Astrocyte of the cerebellum (primary cell): ENCODE measurements around the gene RPS4Y2.

Experiments
- DNase-seq: peaks from one replicate; pipeline ENCODE4 v3.0.0-alpha.2; 2011; ENCODE audit warnings: low read depth
- H3K4me3 ChIP-seq: 2 replicates; pipeline ENCODE4 v1.5.1; 2011; ENCODE audit warnings: mild to moderate bottlenecking, low read depth, low read length, moderate library complexity
- in situ Hi-C: cut with HindIII; loops from 2 replicates; pipeline ENCODE4 v1.10.0; 2017; ENCODE audit warnings: low sequenced_read_pairs
- TF ChIP-seq, protein P1 (sequence below): IDR thresholded peaks from 2 replicates; pipeline ENCODE4 v1.5.1; 2012; ENCODE audit warnings: low read length, low read depth, moderate library complexity, mild to moderate bottlenecking; ENCODE audit errors: missing control alignments

Gene RPS4Y2

DNA sequence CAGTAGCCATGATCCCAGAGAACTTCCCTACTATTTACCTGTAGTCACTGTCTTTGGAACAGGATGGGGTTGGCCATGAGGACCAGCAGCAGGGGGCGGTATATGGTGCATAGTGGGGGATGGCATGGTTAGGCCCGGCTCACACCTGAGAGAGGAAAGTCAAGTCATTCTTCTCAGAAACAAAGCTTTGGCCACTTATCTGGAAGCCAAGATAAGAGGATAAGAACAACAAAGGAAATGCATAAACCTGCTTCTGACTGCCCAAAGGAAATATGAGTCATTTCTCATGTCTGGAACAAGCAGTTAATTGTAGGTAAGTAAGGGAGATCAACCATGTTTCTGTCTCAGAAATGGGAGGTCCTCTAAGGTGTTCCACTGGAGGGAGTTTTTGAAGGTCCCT lies 10.8 kb upstream of the RPS4Y2 start:
- H3K4me3 ChIP-seq = no peak overlapping the region
- in situ Hi-C loops = no loop called here
- no peak for DNase-seq
- TF ChIP-seq, protein P1, sequence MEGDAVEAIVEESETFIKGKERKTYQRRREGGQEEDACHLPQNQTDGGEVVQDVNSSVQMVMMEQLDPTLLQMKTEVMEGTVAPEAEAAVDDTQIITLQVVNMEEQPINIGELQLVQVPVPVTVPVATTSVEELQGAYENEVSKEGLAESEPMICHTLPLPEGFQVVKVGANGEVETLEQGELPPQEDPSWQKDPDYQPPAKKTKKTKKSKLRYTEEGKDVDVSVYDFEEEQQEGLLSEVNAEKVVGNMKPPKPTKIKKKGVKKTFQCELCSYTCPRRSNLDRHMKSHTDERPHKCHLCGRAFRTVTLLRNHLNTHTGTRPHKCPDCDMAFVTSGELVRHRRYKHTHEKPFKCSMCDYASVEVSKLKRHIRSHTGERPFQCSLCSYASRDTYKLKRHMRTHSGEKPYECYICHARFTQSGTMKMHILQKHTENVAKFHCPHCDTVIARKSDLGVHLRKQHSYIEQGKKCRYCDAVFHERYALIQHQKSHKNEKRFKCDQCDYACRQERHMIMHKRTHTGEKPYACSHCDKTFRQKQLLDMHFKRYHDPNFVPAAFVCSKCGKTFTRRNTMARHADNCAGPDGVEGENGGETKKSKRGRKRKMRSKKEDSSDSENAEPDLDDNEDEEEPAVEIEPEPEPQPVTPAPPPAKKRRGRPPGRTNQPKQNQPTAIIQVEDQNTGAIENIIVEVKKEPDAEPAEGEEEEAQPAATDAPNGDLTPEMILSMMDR = no peak

GRCh38 chrY:20746919-20747318 lies 9.0 kb upstream of the RPS4Y2 start:
- TF ChIP-seq, protein P1 = no peak
- H3K4me3 ChIP-seq = no peak overlapping the region
- DNase-seq = no peak
- in situ Hi-C loops = no loop called here

DNA sequence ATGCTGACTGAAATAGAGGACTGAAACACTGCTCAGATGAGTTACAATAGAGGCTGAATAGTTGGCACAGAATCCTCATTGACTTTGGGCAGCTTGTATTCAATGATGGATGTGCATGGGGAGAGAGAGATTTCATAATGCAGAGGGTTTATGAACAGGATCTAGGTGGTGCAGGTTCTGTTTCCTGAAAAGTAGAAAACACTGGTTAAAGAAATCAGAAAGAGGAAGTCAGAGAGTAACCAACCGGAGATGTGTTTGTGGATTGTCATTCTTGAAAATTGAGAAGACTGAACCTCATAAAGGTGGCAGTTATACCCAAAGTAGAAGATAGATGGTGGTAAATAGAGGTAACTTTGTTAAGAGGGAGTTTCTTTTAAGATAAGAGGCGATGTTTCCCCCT lies 8.0 kb downstream of the RPS4Y2 start:
- in situ Hi-C loops = no loop called here
- no peak for DNase-seq
- no peak overlapping the region for H3K4me3 ChIP-seq
- TF ChIP-seq, protein P1 = no peak

- no peak overlapping the region for H3K4me3 ChIP-seq
- TF ChIP-seq, protein P1 = no peak
- in situ Hi-C loops = no loop called here
- DNase-seq = no peak
Measured at GRCh38 chrY:20765117-20765516, 9.2 kb downstream of the RPS4Y2 start.

DNA sequence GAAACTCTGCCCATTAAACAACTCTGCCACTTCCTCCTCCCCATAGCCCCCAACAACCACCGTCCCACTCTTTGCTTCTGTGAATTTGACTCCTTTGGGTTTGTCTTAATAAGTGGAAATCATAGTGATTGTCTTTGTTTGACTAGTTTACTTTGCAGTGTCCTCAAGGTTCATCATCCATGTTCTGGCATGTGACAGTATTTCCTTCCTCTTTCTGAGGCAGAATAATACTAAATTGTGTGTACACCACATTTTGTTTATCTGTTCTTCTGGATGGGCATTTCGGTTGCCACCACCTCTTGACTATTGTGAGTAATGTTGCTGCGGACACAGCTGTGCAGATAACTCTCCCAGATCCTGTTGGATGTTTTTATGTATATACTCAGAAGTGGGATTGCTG lies 14.8 kb downstream of the RPS4Y2 start:
- DNase-seq = no peak
- H3K4me3 ChIP-seq = no peak overlapping the region
- TF ChIP-seq, protein P1 = no peak
- in situ Hi-C loops = no loop called here

- DNase-seq = no peak
- H3K4me3 ChIP-seq = no peak overlapping the region
- in situ Hi-C loops = no loop called here
- TF ChIP-seq, protein P1 = no peak
Measured at GRCh38 chrY:20776104-20776503, 20.2 kb downstream of the RPS4Y2 start.
